Motor neuron (in vitro differentiated cells): ENCODE data around the gene DLG2. TPM values are rescaled to one million over a fixed set of nuclear protein-coding genes. Genes with fewer than 3 reads are reported as not detected.
A peak's percentile ranks its signal among the peaks of the same experiment; 100 is the strongest.

Experiments used
- ATAC-seq, 8 experiments: fragments of 200-7000 bp; cut with Tn5 transposase; replicated peaks in 6 of 8; 2 replicates each; pipeline ENCODE4 v1.8.0; 2021; ENCODE audit warnings: mild to moderate bottlenecking in 8 of 8, moderate library complexity in 8 of 8
- H3K27ac ChIP-seq, 2 donors: fragments of 250-450 bp; sonication (Bioruptor Pico); 2 replicates each; pipeline ENCODE4 v1.9.0; 2021; ENCODE audit warnings: antibody characterized with exemption in 2 of 2, mild to moderate bottlenecking in 2 of 2, moderate library complexity in 1 of 2
- H3K4me1 ChIP-seq, 2 donors: fragments of 250-450 bp; sonication (Bioruptor Pico); replicated peaks in 1 of 2; 2 replicates each; pipeline ENCODE4 v1.6.1; 2021; ENCODE audit warnings: antibody characterized with exemption in 2 of 2, mild to moderate bottlenecking in 2 of 2, moderate library complexity in 1 of 2
- H3K4me3 ChIP-seq, 5 donors: fragments of 250-450 bp; sonication (Bioruptor Pico); 2 replicates each; pipeline ENCODE4 v1.9.0; 2021; ENCODE audit warnings: antibody characterized with exemption in 5 of 5, mild to moderate bottlenecking in 5 of 5, moderate library complexity in 4 of 5
- WGBS, 10 experiments: fragments of 450-650 bp; shearing (Covaris generic); methylation state at CpG; one replicate each; pipeline ENCODE4 v1.0.0; 2022; 5-methylcytosine and 5-hydroxymethylcytosine counted together
- in situ Hi-C, 9 experiments: fragments of 400-800 bp; cut with MboI; loops; one replicate each; pipeline ENCODE4 v1.15.0; 2021; ENCODE audit warnings: low sequenced_read_pairs in 9 of 9, low pct_unique_long_range_greater_than_20kb in 2 of 9; ENCODE audit not compliant: unreplicated experiment in 9 of 9
- total RNA-seq, 8 experiments: library from RNA; unstranded; fragments of 300-600 nt; gene quantifications; 2 replicates each; pipeline versions ENCODE4 v1.2.3 to v1.2.4, GENCODE V29; 2022

The DLG2 gene
- total RNA-seq, 8 experiments from 2014 or later: 1.3 to 17.5 (median 6.5) TPM

DNA sequence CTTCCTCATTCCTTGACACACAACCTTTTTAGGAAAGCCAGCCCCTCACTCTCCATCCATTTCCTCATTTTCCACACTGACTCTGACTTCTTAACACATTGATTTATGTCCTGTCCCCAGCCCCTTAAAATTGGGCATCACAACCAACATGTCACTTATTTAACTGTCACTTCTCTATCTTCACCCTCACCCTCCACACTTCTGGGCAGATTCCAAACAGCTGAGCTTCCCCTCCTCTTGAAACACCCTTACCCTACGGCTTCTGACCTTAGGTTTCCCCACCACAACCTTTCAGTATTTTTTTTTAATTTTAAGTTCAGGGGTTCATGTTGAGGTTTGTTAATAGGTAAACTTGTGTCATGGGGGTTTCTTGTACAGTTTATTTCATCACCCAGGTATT is 696.3 kb downstream of the DLG2 start:
- no peak for ATAC-seq
- in situ Hi-C loops: no loop called here
- Histone ChIP-seq H3K27ac (no peak overlapping the region), H3K4me1 (no peaks in the 10 kb centered on the region), H3K4me3 (no peak overlapping the region)
- WGBS, 10 experiments: 33 to 100% (median 75%) methylated on average over 1 of the region's 1 CpG; no CpG with 5 or more reads in 3 of the 10 experiments

DNA sequence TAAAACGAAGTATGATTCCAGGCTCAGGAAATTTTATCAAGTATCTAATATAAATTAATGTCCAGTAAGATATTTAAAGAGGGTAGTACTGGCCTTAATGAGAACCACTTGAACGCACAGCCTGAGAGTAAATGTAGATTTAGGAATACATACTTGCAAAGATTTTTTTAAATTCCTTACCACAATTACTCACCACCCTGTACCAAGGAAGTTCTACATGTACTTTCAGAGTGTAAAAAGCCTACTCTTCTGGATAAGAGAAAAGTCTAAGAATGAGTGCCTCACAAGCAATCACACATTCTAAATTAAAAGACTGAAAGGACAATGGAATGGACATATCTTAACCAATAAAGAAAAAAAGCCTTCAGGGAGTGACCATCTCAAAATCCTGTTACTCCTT is 697.4 kb downstream of the DLG2 start:
- in situ Hi-C loops: no loop called here
- no peak overlapping the region for H3K4me3 ChIP-seq
- peak in 2 of 8 experiments; percentile 67 to 71 for ATAC-seq
- H3K27ac ChIP-seq: no peak overlapping the region
- H3K4me1 ChIP-seq: no peaks in the 10 kb centered on the region
- WGBS, 10 experiments: 17 to 92% (median 50%) methylated on average over 1 to 2 of the region's 2 CpGs; no CpG with 5 or more reads in 1 of the 10 experiments

DNA sequence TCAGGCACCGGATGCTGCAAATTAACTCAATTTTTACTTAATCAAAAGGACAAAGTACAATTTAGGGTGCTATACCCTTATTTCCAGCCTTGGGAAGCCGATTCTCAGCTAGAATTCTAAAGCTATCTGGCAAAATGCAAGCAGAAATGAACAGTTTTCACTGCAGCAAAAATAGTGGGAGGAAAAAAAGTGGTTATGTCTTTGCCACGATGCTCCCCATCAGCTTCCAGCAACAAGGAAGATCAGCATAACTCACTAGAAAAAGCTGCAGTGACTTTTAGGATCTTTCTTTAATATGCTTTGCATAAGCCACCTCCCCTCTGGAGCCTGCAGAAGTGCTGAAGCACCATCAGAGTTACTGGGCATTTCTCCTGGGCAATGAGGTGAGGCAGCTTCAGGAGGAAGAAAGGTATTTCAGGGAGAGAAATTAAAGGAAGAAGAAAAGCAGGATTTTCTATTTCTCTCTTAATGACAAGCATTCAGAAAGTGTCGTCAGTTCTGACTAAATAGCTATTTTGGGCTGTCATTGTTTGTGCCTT is 702.9 kb downstream of the DLG2 start:
- Histone ChIP-seq H3K27ac (no peak overlapping the region), H3K4me3 (no peak overlapping the region), H3K4me1 (peaks cover 7 to 9% of the 10 kb centered on the region in 2 donors)
- ATAC-seq: peak in 1 of 8 experiments; percentile 29
- in situ Hi-C loops: no loop called here
- WGBS, 10 experiments: 3 to 77% (median 53%) methylated on average over 2 to 4 of the region's 4 CpGs; no CpG with 5 or more reads in 2 of the 10 experiments

DNA sequence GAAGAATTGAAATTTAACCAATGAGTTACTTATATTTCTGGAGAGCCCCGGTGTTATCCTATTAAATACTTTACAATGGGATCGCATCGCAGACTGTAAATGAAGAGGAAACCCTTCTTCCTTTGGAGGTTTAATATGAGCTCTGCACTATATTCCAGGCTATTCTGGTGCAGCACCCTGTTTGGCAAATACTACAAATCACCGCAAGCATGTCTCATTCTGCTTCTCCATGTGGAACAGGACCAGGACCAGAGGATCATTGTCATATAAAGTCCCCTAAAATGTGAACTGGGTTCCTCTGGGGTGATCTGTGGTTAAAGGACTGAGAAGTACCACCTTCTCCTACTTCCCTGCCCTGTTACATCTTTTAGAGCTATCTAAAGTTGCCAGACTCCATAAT is 703.7 kb downstream of the DLG2 start:
- H3K27ac ChIP-seq: no peak overlapping the region
- H3K4me3 ChIP-seq: no peak overlapping the region
- in situ Hi-C loops: no loop called here
- WGBS, 10 experiments: 47 to 93% (median 73%) methylated on average over 2 to 4 of the region's 4 CpGs; no CpG with 5 or more reads in 1 of the 10 experiments
- peaks cover 7 to 9% of the 10 kb centered on the region in 2 donors for H3K4me1 ChIP-seq
- ATAC-seq: no peak

DNA sequence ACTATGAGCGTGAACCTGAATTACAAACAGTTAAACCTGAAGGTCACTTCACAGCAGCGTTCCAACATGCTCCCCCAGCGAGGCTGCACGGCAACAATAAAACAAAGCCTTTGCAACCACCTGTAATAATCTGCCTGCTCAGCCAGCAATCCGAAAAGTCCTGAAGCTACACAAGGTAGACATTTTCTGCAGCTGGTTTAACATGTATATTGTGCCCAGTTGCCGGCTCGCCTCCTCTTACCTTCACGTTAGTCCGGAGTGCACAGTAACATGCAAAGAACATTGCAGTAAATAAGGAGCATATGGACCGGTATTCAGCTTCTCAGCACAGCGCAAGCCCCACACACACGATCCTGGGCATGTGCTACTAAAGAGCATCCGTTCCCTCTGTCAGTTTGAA is 704.3 kb downstream of the DLG2 start:
- Histone ChIP-seq H3K4me1 (peaks cover 7 to 9% of the 10 kb centered on the region in 2 donors), H3K27ac (no peak overlapping the region), H3K4me3 (peak overlapping the region in 3 of 5 donors; percentile 11 to 23 (median 14))
- 0 to 33% (median 8%) methylated on average over 2 to 10 of the region's 13 CpGs; no CpG with 5 or more reads in 2 of the 10 experiments for WGBS, 10 experiments
- in situ Hi-C loops: no loop called here
- peak in 6 of 8 experiments; percentile 38 to 62 (median 55) for ATAC-seq

DNA sequence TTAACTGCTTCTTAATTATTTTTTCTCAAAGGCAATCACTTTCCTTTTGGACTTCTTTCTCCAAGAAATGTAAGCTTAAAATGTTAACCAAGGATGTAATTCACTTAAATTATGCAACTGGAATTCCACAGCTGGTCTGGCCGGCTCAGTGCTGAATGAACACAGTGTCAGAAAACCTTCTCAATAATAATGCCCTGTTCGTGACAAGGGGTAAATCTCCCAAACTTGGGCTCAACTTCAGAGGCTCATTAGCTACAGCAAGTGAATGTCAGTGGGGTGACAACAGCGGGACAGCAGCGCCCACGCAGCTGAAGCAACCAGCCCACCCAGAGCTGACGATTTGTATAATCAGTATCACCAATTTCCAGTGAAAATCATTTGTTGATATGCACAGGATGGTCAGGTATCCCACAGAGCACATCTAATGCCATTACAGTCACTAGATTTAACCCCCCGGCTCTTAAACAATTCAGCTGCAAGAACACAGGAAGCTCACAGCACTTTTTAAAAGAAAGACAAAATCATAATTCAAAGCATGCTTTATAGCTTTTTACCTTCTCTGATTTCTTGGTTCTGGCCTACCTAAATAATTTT is 704.8 kb downstream of the DLG2 start:
- WGBS, 10 experiments: 0 to 50% (median 8%) methylated on average over 1 to 7 of the region's 7 CpGs; no CpG with 5 or more reads in 1 of the 10 experiments
- in situ Hi-C loops: no loop called here
- Histone ChIP-seq H3K4me1 (peaks cover 7 to 9% of the 10 kb centered on the region in 2 donors), H3K4me3 (peak overlapping the region in 2 of 5 donors; percentile 11 to 23), H3K27ac (no peak overlapping the region)
- peak in 2 of 8 experiments; percentile 44 to 45 for ATAC-seq

DNA sequence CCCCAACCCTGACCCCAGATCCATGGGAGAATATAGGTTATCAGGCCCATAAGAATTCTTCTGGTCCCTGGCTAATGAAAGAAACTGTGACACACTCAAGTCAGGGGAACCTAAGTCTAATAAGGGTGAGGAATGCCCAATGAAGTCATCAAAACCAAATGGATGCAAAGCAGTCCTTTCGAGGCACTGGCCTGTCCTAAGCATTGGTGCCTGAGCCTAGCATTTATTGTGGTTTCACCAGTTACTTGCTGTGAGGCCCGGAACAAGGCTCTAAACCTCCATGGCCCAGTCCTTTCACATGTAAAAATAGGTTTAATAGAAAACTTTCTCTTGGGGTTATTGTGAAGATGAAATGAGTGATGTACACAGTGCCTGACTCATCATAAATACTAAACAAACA is 712.6 kb downstream of the DLG2 start:
- H3K4me3 ChIP-seq: no peak overlapping the region
- in situ Hi-C loops: no loop called here
- no peak for ATAC-seq
- H3K4me1 ChIP-seq: no peaks in the 10 kb centered on the region
- no peak overlapping the region for H3K27ac ChIP-seq
- 20 to 100% (median 74%) methylated on average over 1 to 2 of the region's 2 CpGs; no CpG with 5 or more reads in 2 of the 10 experiments for WGBS, 10 experiments

DNA sequence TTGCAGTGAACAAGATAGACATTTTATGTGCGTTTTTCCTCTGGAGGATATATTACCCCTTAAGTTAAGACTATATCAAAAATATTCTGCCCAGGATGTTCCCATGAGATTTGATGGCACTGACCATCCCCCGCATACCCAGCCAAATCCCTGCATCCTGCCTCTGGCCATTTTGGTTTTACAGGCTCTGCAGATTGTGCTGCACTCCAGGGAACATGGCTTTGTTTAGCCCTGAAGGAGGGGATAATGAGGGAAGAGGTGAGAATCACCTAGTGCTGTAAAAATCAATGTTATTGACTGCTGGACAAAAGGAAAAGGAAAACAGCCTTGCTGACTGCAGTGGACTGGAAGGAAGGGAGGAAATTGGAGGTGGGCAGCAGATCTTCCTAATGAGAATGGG is 717.4 kb downstream of the DLG2 start:
- ATAC-seq: no peak
- in situ Hi-C loops: no loop called here
- H3K4me3 ChIP-seq: no peak overlapping the region
- WGBS, 10 experiments: 87 to 100% (median 100%) methylated on average over 1 to 2 of the region's 2 CpGs; no CpG with 5 or more reads in 1 of the 10 experiments
- H3K4me1 ChIP-seq: no peaks in the 10 kb centered on the region
- no peak overlapping the region for H3K27ac ChIP-seq

DNA sequence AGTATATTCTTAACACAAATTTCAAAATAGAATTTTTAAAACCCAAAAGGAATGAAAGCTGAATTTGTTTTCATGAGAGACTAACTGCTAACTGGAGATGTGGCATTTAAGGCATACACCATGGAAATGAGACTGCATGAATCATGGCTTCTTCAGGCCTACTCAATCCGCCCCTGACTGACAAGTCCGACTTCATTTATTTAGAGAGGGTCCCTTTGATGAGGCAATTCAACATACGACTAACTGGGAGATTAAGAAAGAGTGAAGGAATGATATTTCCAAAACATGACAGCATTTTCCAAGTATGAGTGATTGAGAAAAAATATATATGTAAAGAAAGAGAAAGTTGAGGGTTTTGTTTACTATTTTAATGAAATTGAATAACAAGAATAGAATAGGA is 720.1 kb downstream of the DLG2 start:
- ATAC-seq: peak in 2 of 8 experiments; percentile 71 to 89
- H3K27ac ChIP-seq: no peak overlapping the region
- H3K4me3 ChIP-seq: no peak overlapping the region
- WGBS, 10 experiments: 5 to 77% (median 50%) methylated on average over 2 to 3 of the region's 3 CpGs
- no peaks in the 10 kb centered on the region for H3K4me1 ChIP-seq
- in situ Hi-C loops: no loop called here

DNA sequence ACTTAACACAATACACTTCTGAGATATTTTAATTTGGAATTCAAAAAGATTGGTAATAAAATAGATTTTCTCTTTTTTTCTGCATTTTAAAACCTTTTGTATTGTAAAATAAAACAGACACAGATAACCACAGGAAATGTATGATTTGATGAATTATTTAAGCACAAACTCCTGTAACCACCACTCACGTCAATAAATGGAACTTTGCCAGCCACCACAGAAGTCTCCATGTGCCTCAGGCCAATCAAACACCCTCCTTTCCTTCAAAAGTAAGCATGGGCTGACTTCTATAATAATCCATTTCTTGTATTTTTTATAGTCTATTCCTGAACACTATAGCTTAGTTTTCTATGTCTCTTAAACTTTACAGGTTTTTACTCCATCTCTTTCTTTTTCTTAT is 721.7 kb downstream of the DLG2 start:
- no peak overlapping the region for H3K4me3 ChIP-seq
- H3K27ac ChIP-seq: no peak overlapping the region
- in situ Hi-C loops: no loop called here
- peak in 3 of 8 experiments; percentile 35 to 56 (median 50) for ATAC-seq
- H3K4me1 ChIP-seq: no peaks in the 10 kb centered on the region
- WGBS, 10 experiments: 0 to 100% (median 96%) methylated on average over 1 of the region's 1 CpG; no CpG with 5 or more reads in 4 of the 10 experiments

DNA sequence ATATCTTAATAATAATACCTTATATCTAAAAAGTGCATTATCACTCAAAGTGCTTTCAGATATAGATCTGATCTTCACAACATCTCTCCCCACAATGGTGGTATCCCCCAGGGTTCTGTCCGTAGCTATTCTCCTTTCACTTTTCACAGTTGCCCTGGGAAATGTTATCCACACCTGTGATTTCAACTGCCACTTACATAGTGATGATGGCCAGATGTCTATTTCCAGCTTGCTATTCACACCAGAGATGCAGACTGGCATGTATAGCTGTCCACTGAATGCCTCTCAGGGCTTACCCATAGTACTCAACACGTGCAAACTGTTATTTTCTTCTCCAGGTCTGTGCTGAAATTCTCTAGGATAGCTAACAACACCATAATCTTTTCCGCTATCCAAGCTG is 724.7 kb downstream of the DLG2 start:
- Histone ChIP-seq H3K4me3 (no peak overlapping the region), H3K4me1 (no peaks in the 10 kb centered on the region), H3K27ac (no peak overlapping the region)
- ATAC-seq: no peak
- in situ Hi-C loops: no loop called here
- WGBS, 10 experiments: 58 to 100% (median 86%) methylated on average over 1 to 3 of the region's 3 CpGs; no CpG with 5 or more reads in 2 of the 10 experiments

DNA sequence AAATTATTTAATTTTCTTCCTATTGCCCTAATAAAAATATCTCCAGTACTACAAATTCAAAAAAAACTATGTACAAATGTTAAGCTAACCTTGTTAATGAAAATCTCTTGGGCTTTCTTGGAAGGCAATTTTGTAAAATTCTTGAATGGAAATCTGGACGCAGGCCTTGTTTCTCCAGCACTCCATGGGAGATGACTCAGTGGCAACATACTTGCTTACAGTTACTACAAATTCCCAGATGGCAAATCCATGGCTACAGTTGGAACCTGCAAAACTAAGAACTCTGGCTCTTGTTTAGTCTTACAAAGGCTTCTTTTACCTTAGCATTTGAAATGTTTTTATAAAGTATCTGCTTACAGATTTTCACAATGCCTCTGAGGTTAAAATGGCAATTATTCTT is 725.2 kb downstream of the DLG2 start:
- in situ Hi-C loops: no loop called here
- Histone ChIP-seq H3K4me3 (no peak overlapping the region), H3K27ac (no peak overlapping the region), H3K4me1 (no peaks in the 10 kb centered on the region)
- ATAC-seq: peak in 1 of 8 experiments; percentile 16
- 0 to 92% (median 51%) methylated on average over 1 of the region's 1 CpG; no CpG with 5 or more reads in 4 of the 10 experiments for WGBS, 10 experiments

DNA sequence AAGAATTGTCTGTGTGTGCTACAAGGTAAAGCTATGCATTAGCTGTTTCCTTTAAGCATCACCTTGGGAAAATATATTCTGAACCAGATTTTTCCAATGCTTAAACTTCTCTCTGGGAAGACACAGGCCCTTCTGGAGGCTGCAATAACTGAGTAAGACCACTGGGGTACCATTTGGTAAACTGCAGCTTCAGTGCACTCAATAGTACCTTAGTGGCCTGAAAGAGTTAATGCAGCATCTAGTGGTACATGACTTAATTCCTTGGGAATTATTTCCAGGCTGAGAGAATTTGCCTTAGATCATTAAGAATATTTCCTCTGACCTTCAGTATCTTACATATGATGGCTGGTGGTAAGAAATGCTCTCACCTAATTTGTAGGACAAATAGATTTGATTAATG is 727.4 kb downstream of the DLG2 start:
- Histone ChIP-seq H3K4me3 (no peak overlapping the region), H3K27ac (no peak overlapping the region), H3K4me1 (no peaks in the 10 kb centered on the region)
- ATAC-seq: peak in 1 of 8 experiments; percentile 82
- in situ Hi-C loops: no loop called here

DNA sequence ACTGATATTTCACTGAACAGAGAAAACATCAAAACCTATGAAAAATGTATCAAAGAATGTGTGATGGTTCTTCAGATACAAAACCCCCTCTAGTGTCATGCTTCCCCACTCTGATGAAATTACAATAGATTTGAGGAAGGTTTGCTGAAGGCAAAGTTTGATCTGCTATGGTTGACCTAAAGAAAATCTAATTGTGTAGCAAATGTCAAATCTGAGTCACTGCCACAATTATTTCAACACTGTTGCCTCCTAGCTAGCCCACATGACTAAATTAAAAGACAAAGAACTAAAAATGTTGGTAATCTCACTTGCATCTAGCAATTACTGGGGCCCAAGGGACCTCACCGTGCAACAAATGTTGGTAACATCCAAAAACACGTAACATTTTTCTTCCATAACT is 728.0 kb downstream of the DLG2 start:
- H3K4me3 ChIP-seq: no peak overlapping the region
- no peak overlapping the region for H3K27ac ChIP-seq
- in situ Hi-C loops: no loop called here
- WGBS, 10 experiments: 17 to 100% (median 88%) methylated on average over 1 to 2 of the region's 2 CpGs; no CpG with 5 or more reads in 2 of the 10 experiments
- ATAC-seq: no peak
- no peaks in the 10 kb centered on the region for H3K4me1 ChIP-seq
